ENCODE results near the gene MYH11.

GRCh38 chr16:15770107-15770506 is 86.7 kb downstream of the MYH11 start:
- TF ChIP-seq FOXP2 (optimal IDR thresholded peaks at IDR 0.05; ENCODE audit: control extremely low read depth, extremely low read length, insufficient read depth) (no peak), EZH2 (IDR thresholded peaks at IDR 0.05) (no peak)
